H9 (cell line): ENCODE measurements around the gene ZNF667. TPM values are rescaled to one million over a fixed set of nuclear protein-coding genes. Genes with fewer than 3 reads are reported as not detected.

Experiments
- DNase-seq: peaks from one replicate; pipeline ENCODE4 v3.0.0-alpha.2; 2017
- H2AFZ ChIP-seq: one replicate; pipeline ENCODE4 v1.6.1; 2013; ENCODE audit warnings: mild to moderate bottlenecking, low read length, control low read depth, moderate library complexity
- H2AK5ac ChIP-seq: 2 replicates; pipeline ENCODE4 v1.6.1; 2013; ENCODE audit warnings: low read length, control low read depth, mixed read lengths; ENCODE audit not compliant: insufficient read length
- H2BK120ac ChIP-seq: one replicate; pipeline ENCODE4 v1.6.1; 2013; ENCODE audit warnings: low read depth, mild to moderate bottlenecking, low read length, control low read depth, inconsistent platforms; ENCODE audit not compliant: poor library complexity, severe bottlenecking
- H2BK12ac ChIP-seq: 2 replicates; pipeline ENCODE4 v1.6.1; 2013; ENCODE audit warnings: low read length, control low read depth, mixed read lengths, low read depth; ENCODE audit not compliant: insufficient read length
- H2BK15ac ChIP-seq: 2 replicates; pipeline ENCODE4 v1.6.1; 2013; ENCODE audit warnings: low read depth, low read length, control low read depth
- H2BK20ac ChIP-seq: one replicate; pipeline ENCODE4 v1.6.1; 2013; ENCODE audit warnings: low read depth, mild to moderate bottlenecking, low read length, control low read depth, inconsistent platforms; ENCODE audit not compliant: poor library complexity, severe bottlenecking
- H2BK5ac ChIP-seq: 2 replicates; pipeline ENCODE4 v1.6.1; 2013; ENCODE audit warnings: low read length, control low read depth, mixed read lengths; ENCODE audit not compliant: insufficient read length
- H3K14ac ChIP-seq: 2 replicates; pipeline ENCODE4 v1.6.1; 2013; ENCODE audit warnings: low read length, control low read depth; ENCODE audit not compliant: insufficient read depth
- H3K18ac ChIP-seq: 2 replicates; pipeline ENCODE4 v1.6.1; 2013; ENCODE audit warnings: low read depth, mild to moderate bottlenecking, mixed read lengths, low read length, control low read depth; ENCODE audit not compliant: insufficient read length
- H3K23ac ChIP-seq: 2 replicates; pipeline ENCODE4 v1.6.1; 2013; ENCODE audit warnings: low read length, control low read depth, mixed read lengths, low read depth; ENCODE audit not compliant: insufficient read length
- H3K23me2 ChIP-seq: 2 replicates; pipeline ENCODE4 v1.6.1; 2013; ENCODE audit warnings: low read depth, mild to moderate bottlenecking, mixed read lengths, low read length, control low read depth; ENCODE audit not compliant: insufficient read length, poor library complexity, severe bottlenecking
- H3K27ac ChIP-seq: 2 replicates; pipeline ENCODE4 v1.5.1; 2013; ENCODE audit warnings: low read length, control low read depth, mixed read lengths, low read depth; ENCODE audit not compliant: insufficient read length
- H3K27me3 ChIP-seq: 2 replicates; pipeline ENCODE4 v1.6.1; 2013; ENCODE audit warnings: low read length, control low read depth, inconsistent platforms; ENCODE audit not compliant: insufficient read depth
- H3K4ac ChIP-seq: 2 replicates; pipeline ENCODE4 v1.6.1; 2013; ENCODE audit warnings: low read depth, mild to moderate bottlenecking, control low read depth, inconsistent platforms, low read length, moderate library complexity
- H3K4me1 ChIP-seq: 2 replicates; pipeline ENCODE4 v1.6.1; 2013; ENCODE audit warnings: low read length, control low read depth, inconsistent platforms; ENCODE audit not compliant: insufficient read depth
- H3K4me2 ChIP-seq: 2 replicates; pipeline ENCODE4 v1.6.1; 2013; ENCODE audit warnings: low read length, control low read depth, mixed read lengths; ENCODE audit not compliant: insufficient read length, insufficient read depth
- H3K56ac ChIP-seq: 2 replicates; pipeline ENCODE4 v1.6.1; 2013; ENCODE audit warnings: low read depth, mild to moderate bottlenecking, mixed read lengths, low read length, control low read depth; ENCODE audit not compliant: insufficient read length
- H3K79me1 ChIP-seq: 2 replicates; pipeline ENCODE4 v1.6.1; 2013; ENCODE audit warnings: low read depth, mild to moderate bottlenecking, moderate library complexity, low read length, control low read depth, inconsistent platforms; ENCODE audit not compliant: insufficient read depth, poor library complexity, severe bottlenecking
- H3K79me2 ChIP-seq: 2 replicates; pipeline ENCODE4 v1.6.1; 2013; ENCODE audit warnings: low read length, control low read depth, inconsistent platforms; ENCODE audit not compliant: insufficient read depth
- H3K9ac ChIP-seq: 2 replicates; pipeline ENCODE4 v1.6.1; 2013; ENCODE audit warnings: low read length, control low read depth, mixed read lengths; ENCODE audit not compliant: insufficient read length; ENCODE audit errors: extremely low read depth
- H3K9me3 ChIP-seq: one replicate; pipeline ENCODE4 v1.6.1; 2013; ENCODE audit warnings: low read depth, low read length, inconsistent platforms; ENCODE audit not compliant: control insufficient read depth
- H3T11ph ChIP-seq: one replicate; pipeline ENCODE4 v1.6.1; 2013; ENCODE audit warnings: mild to moderate bottlenecking, low read length, control low read depth, inconsistent platforms
- H4K20me1 ChIP-seq: one replicate; pipeline ENCODE4 v1.6.1; 2013; ENCODE audit not compliant: control insufficient read depth, insufficient read length, insufficient read depth
- H4K5ac ChIP-seq: 2 replicates; pipeline ENCODE4 v1.6.1; 2013; ENCODE audit warnings: low read depth, mild to moderate bottlenecking, mixed read lengths, low read length, control low read depth; ENCODE audit not compliant: insufficient read length
- H4K8ac ChIP-seq: replicated peaks from 2 replicates; pipeline ENCODE4 v1.6.1; 2013; ENCODE audit warnings: low read length, control low read depth, mixed read lengths, low read depth; ENCODE audit not compliant: insufficient read length
- H4K91ac ChIP-seq: 2 replicates; pipeline ENCODE4 v1.6.1; 2013; ENCODE audit warnings: low read depth, mild to moderate bottlenecking, moderate library complexity, mixed read lengths, low read length, control low read depth; ENCODE audit not compliant: insufficient read length
- H3K27ac Mint-ChIP-seq, 3 experiments: 2 replicates in 2 of 3; 3 replicates in 1 of 3; pipeline ENCODE4 v1.8.0; 2020 to 2021; ENCODE audit warnings: mixed read lengths in 3 of 3, mild to moderate bottlenecking in 1 of 3, moderate library complexity in 1 of 3
- H3K27me3 Mint-ChIP-seq: 2 replicates; pipeline ENCODE4 v1.8.0; 2021; ENCODE audit warnings: low read depth, mild to moderate bottlenecking, moderate library complexity, mixed read lengths
- H3K36me3 Mint-ChIP-seq, 3 experiments: 2 replicates in 2 of 3; 3 replicates in 1 of 3; pipeline ENCODE4 v1.8.0; 2020 to 2021; ENCODE audit warnings: low read depth in 3 of 3, mixed read lengths in 3 of 3; ENCODE audit not compliant: insufficient read depth in 1 of 3
- H3K4me1 Mint-ChIP-seq, 2 experiments: 2 replicates each; pipeline ENCODE4 v1.8.0; 2020; ENCODE audit warnings: mixed read lengths in 2 of 2
- H3K4me3 Mint-ChIP-seq, 2 experiments: 2 replicates in 1 of 2; 3 replicates in 1 of 2; pipeline ENCODE4 v1.8.0; 2020 to 2021; ENCODE audit warnings: mild to moderate bottlenecking in 2 of 2, mixed read lengths in 2 of 2, moderate library complexity in 1 of 2
- H3K9me3 Mint-ChIP-seq, 2 experiments: 2 replicates in 1 of 2; 3 replicates in 1 of 2; pipeline ENCODE4 v1.8.0; 2020; ENCODE audit warnings: mild to moderate bottlenecking in 2 of 2, mixed read lengths in 2 of 2, moderate library complexity in 1 of 2
- CTCF ChIP-seq: fragments of 200-600 bp; sonication (generic); conservative IDR thresholded peaks from 3 replicates; pipeline ENCODE4 v1.8.0; 2021; ENCODE audit warnings: antibody characterized with exemption, mild to moderate bottlenecking
- WGBS: extraction: QIAGEN DNeasy Blood & Tissue Kit; methylation state at CpG from one replicate; pipeline ENCODE4 v1.1.7; 2013; ENCODE audit warnings: missing lambda C conversion rate, low lambda C conversion rate, mixed read lengths; ENCODE audit not compliant: insufficient read length; ENCODE audit errors: extremely low coverage; 5-methylcytosine and 5-hydroxymethylcytosine counted together
- total RNA-seq: library from RNA; stranded (reverse); gene quantifications from 2 replicates; pipeline ENCODE4 v1.2.1, GENCODE V29; 2021

Gene ZNF667
- total RNA-seq, 1 experiment from 2014 or later: not detected

- Histone ChIP-seq H2AFZ (no peak overlapping the region), H2AK5ac (no peak overlapping the region), H3K9me3 (peaks cover 37% of the 10 kb centered on the region), H3K23me2 (no peaks in the 10 kb centered on the region), H3K23ac (no peak overlapping the region), H3K79me1 (no peaks in the 10 kb centered on the region), H3K4ac (no peak overlapping the region), H3K27me3 (no peaks in the 10 kb centered on the region), H2BK5ac (no peak overlapping the region), H4K8ac (no peak overlapping the region), H4K5ac (no peak overlapping the region), H3K27ac (no peak overlapping the region), H3K56ac (no peak overlapping the region), H3K4me2 (no peak overlapping the region), H4K91ac (no peak overlapping the region), H2BK12ac (no peak overlapping the region), H3K9ac (no peak overlapping the region), H2BK120ac (no peak overlapping the region), H3K79me2 (peaks cover 4% of the 10 kb centered on the region; the same call in 1 of the 2 replicates), H3K18ac (no peak overlapping the region), H2BK15ac (no peak overlapping the region), H4K20me1 (peaks cover 7% of the 10 kb centered on the region), H3K14ac (no peak overlapping the region), H3T11ph (no peak overlapping the region), H2BK20ac (no peak overlapping the region), H3K4me1 (no peaks in the 10 kb centered on the region)
- WGBS: no CpG with 5 or more reads among the region's 3 CpGs
- Mint-ChIP-seq H3K27me3 (peaks cover 6% of the 10 kb centered on the region), H3K4me1 (no peaks in the 10 kb centered on the region), H3K4me3 (no peak overlapping the region), H3K9me3 (peaks cover 97% of the 10 kb centered on the region in 2 experiments), H3K27ac (no peak overlapping the region), H3K36me3 (peaks cover 11 to 30% (median 24%) of the 10 kb centered on the region in 3 experiments; a peak in 6 of 7 replicates)
- no peak for DNase-seq
- TF ChIP-seq CTCF: no peak
These were observed 2.8 kb downstream of the ZNF667 start for GRCh38 chr19:56474308-56474707.
